ENCODE data around the gene NDUFS1. TPM values are rescaled to one million over a fixed set of nuclear protein-coding genes. Genes with fewer than 3 reads are reported as not detected.
"Not testable (repeated sequence)": the region's sequence is repeated elsewhere in the genome, so short reads cannot be mapped to it uniquely, and the experiment has no call there.

The NDUFS1 gene
- total RNA-seq: 10 to 100 TPM; 56.6 to 66.1 TPM

DNA sequence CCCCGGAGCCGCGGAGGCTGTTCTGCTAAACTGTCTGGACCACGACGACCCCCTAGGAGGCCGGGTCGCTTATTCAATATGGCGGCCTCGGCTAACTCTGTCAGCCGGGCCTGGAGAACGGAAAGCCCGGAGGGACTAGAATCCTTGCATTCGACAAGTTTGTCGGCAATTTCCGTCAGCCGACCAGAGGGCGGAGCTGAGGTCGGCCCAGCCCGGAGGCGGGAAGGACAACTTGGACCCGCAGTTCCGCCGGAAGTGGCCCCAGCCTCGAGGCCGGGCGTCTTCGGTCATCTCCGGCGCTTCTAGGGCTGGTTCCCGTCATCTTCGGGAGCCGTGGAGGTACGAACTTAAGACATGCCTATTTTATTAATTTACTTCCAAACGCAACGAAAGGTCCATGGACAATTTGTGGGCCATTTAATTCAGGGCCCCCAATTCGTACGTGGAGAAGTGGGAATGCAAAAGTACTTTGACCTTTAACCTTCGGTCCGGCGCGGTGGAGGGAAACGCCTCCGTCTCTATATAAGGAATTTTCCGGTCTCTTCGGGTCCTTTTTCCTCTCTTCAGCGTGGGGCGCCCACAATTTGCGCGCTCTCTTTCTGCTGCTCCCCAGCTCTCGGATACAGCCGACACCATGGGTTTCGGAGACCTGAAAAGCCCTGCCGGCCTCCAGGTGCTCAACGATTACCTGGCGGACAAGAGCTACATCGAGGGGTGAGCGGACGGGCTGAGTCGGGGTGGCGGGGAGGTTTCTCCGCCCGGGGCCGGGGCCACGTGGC, at the start of gene NDUFS1, which contains the start of gene EEF1B2:
TSS of gene NDUFS1 (minus strand) at position 99 of the 779 bp plus-strand sequence. CDS start 5,766 bp downstream, outside the sequence.
TSS of gene EEF1B2 (plus strand) at position 550 of the 779 bp plus-strand sequence. CDS start at position 635, 85 bp downstream.
- peak within 1 kb of the TSS; percentile 94 for H3K27ac Mint-ChIP-seq

GRCh38 chr2:206208900-206209299, 49.7 kb upstream of the NDUFS1 start:
- no peak overlapping the region for H3K27ac Mint-ChIP-seq
- ATAC-seq (ENCODE audit: low read depth) (no peak), DNase-seq (no peak)
- no peaks in the 10 kb centered on the region for H3K36me3 Mint-ChIP-seq
- H3K4me1 Mint-ChIP-seq: no peaks in the 10 kb centered on the region
- H3K4me3 Mint-ChIP-seq: no peak overlapping the region
- peaks cover 6% of the 10 kb centered on the region for H3K27me3 Mint-ChIP-seq
- no peaks in the 10 kb centered on the region for H3K9me3 Mint-ChIP-seq
- POLR2A ChIA-PET: no interaction called here

More for the DNA sequence above, at the start of gene NDUFS1, which contains the start of gene EEF1B2:
- Mint-ChIP-seq H3K4me3 (peak within 1 kb of the TSS; percentile 95), H3K4me1 (peaks cover 38% of the 10 kb centered on the region), H3K27me3 (no peaks in the 10 kb centered on the region), H3K9me3 (no peaks in the 10 kb centered on the region), H3K36me3 (peaks cover 16% of the 10 kb centered on the region)
- ATAC-seq (ENCODE audit: low read depth) (peak; percentile 87), DNase-seq (peak; percentile 96)
- POLR2A ChIA-PET: interaction anchor here (0.7 to 1.9 kb wide), 4 partner anchors 74 to 606 kb away, joined by 3 to 13 read pairs (median 6); partner anchors contain the start of genes FASTKD2, INO80D and MDH1B

DNA sequence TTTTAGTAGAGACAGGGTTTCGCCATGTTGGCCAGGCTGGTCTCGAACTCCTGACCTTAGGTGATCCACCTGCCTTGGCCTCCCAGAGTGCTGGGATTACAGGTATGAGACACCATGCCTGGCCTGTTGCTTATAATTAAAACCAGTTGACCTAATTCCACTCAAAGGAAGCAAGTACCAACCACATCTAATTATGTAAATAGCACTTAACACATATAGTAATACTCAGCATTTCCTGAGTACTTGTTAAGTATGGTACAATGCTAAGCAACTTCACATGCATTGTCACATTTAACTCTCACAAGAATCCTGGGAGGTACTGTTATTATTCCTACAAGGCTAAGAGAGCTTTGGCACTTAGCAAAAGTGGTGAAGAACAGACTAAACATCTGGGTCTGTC, 48.1 kb upstream of the NDUFS1 start:
- ATAC-seq (ENCODE audit: low read depth); H3K36me3 Mint-ChIP-seq; POLR2A ChIA-PET: not testable (repeated sequence)

DNA sequence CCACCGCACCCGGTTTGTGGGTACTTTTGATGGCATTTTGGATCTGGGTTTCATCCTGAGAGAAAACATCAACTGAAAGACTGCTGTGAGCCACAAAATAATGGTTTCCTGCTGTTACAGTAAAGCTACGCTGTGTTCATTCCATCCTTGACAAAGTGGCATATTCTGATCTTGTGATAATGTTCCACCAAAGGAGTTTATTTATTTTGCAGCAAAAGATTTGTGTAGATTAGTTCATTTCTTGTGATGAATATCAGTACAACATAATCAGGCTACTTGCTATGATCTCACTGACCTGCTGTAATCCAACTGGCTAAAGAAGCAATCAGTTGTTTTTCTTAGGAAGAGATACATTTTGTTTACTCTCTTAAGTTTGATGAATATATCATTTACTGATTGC, 45.5 kb upstream of the NDUFS1 start:
- peaks cover 4% of the 10 kb centered on the region for H3K27me3 Mint-ChIP-seq
- POLR2A ChIA-PET: no interaction called here
- H3K4me1 Mint-ChIP-seq: no peaks in the 10 kb centered on the region
- ATAC-seq (ENCODE audit: low read depth) (no peak), DNase-seq (no peak)
- no peak overlapping the region for H3K4me3 Mint-ChIP-seq
- no peaks in the 10 kb centered on the region for H3K9me3 Mint-ChIP-seq
- no peaks in the 10 kb centered on the region for H3K36me3 Mint-ChIP-seq
- no peak overlapping the region for H3K27ac Mint-ChIP-seq

More for the DNA sequence above, 48.1 kb upstream of the NDUFS1 start:
- H3K27me3 Mint-ChIP-seq, H3K27ac Mint-ChIP-seq, H3K9me3 Mint-ChIP-seq, DNase-seq, H3K4me3 Mint-ChIP-seq, H3K4me1 Mint-ChIP-seq: not testable (repeated sequence)

DNA sequence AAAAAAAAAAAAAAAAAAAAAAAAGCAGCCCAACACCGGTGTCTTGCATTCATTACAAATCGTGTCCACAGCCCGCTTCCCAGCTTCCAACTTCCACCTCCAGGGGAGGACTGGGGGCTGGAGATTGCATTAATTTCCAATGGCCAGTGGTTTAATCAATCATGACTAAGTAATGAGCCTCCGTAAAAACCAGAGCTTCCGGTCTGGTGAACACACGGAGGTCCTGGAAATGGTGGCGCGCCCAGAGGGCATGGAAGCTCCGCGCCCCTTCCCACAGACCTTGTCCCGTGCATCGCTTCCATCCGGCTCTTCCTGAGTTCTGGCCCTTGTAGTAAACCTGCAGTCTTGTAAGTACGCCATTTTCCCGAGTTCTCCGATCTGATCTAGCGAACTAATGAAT, 44.1 kb upstream of the NDUFS1 start:
- DNase-seq (no peak), ATAC-seq (ENCODE audit: low read depth) (no peak)
- H3K27me3 Mint-ChIP-seq: peaks cover 11% of the 10 kb centered on the region
- H3K4me3 Mint-ChIP-seq: no peak overlapping the region
- no peaks in the 10 kb centered on the region for H3K36me3 Mint-ChIP-seq
- no peaks in the 10 kb centered on the region for H3K9me3 Mint-ChIP-seq
- H3K4me1 Mint-ChIP-seq: no peaks in the 10 kb centered on the region
- H3K27ac Mint-ChIP-seq: no peak overlapping the region
- POLR2A ChIA-PET: interaction anchor here (0.6 kb wide), 1 partner anchor 145 kb away, joined by 3 read pairs; no protein-coding TSS in a partner anchor

DNA sequence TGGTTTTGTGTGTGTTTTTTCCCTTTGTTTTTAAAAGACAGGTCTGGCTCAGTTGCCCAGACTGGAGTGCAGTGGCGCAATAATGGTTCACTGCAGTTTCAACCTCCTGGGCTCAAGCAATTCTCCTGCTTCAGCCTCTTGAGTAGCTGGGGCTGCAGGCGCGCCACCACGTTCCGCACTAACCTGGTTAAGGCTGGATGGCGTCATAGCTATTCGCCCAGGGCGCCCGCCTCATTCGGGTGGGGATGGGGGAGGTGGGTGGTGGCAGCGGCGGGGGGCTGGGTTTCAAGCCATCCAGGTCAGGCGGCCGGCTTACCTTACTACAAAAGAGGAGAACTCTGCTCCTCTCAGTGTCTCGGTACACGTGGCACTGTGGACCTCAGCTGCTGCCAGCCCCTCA, 43.2 kb upstream of the NDUFS1 start:
- H3K4me3 Mint-ChIP-seq: no peak overlapping the region
- no peak for DNase-seq
- POLR2A ChIA-PET: no interaction called here
- H3K27me3 Mint-ChIP-seq: peaks cover 13% of the 10 kb centered on the region
- H3K9me3 Mint-ChIP-seq: no peaks in the 10 kb centered on the region
- no peaks in the 10 kb centered on the region for H3K4me1 Mint-ChIP-seq
- H3K27ac Mint-ChIP-seq: no peak overlapping the region
- no peak for ATAC-seq (ENCODE audit: low read depth)
- no peaks in the 10 kb centered on the region for H3K36me3 Mint-ChIP-seq

- DNase-seq (no peak), ATAC-seq (ENCODE audit: low read depth) (no peak)
- H3K4me1 Mint-ChIP-seq: no peaks in the 10 kb centered on the region
- H3K27me3 Mint-ChIP-seq: peaks cover 13% of the 10 kb centered on the region
- POLR2A ChIA-PET: no interaction called here
- no peak overlapping the region for H3K27ac Mint-ChIP-seq
- no peaks in the 10 kb centered on the region for H3K9me3 Mint-ChIP-seq
- no peaks in the 10 kb centered on the region for H3K36me3 Mint-ChIP-seq
- no peak overlapping the region for H3K4me3 Mint-ChIP-seq
Measured at GRCh38 chr2:206201075-206201848, 42.0 kb upstream of the NDUFS1 start.

GRCh38 chr2:206198677-206199076, 39.4 kb upstream of the NDUFS1 start:
- H3K27ac Mint-ChIP-seq: no peak overlapping the region
- H3K4me1 Mint-ChIP-seq: no peaks in the 10 kb centered on the region
- no peak overlapping the region for H3K4me3 Mint-ChIP-seq
- no peaks in the 10 kb centered on the region for H3K9me3 Mint-ChIP-seq
- peaks cover 13% of the 10 kb centered on the region for H3K27me3 Mint-ChIP-seq
- ATAC-seq (ENCODE audit: low read depth) (no peak), DNase-seq (no peak)
- POLR2A ChIA-PET: no interaction called here
- H3K36me3 Mint-ChIP-seq: no peaks in the 10 kb centered on the region

- Mint-ChIP-seq H3K4me1 (no peaks in the 10 kb centered on the region), H3K36me3 (no peaks in the 10 kb centered on the region), H3K27ac (no peak overlapping the region), H3K9me3 (no peaks in the 10 kb centered on the region), H3K27me3 (peaks cover 13% of the 10 kb centered on the region), H3K4me3 (no peak overlapping the region)
- POLR2A ChIA-PET: no interaction called here
- ATAC-seq (ENCODE audit: low read depth) (no peak), DNase-seq (no peak)
Measured at GRCh38 chr2:206193671-206194357, 34.6 kb upstream of the NDUFS1 start.

DNA sequence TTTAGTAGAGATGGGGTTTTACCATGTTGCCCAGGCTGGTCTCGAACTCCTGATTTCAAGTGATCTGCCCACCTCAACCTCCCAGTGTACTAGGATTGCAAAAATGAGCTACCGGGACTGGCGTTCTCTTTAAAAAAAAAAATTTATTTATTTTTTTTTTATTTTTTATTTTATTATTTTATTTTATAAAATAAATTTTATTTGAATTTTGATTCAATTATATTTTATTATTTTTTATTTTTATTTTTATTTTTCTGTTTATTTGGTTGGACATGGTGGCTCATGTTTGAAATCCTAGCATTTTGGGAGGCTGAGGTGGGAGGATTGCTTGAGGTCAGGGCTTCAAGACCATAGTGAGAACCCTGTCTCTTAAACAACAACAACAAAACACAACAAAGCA, 32.9 kb upstream of the NDUFS1 start:
- POLR2A ChIA-PET: no interaction called here
- no peak overlapping the region for H3K27ac Mint-ChIP-seq
- H3K9me3 Mint-ChIP-seq: no peaks in the 10 kb centered on the region
- H3K36me3 Mint-ChIP-seq: no peaks in the 10 kb centered on the region
- H3K27me3 Mint-ChIP-seq: peaks cover 10% of the 10 kb centered on the region
- ATAC-seq (ENCODE audit: low read depth): no peak
- DNase-seq: no peak
- no peaks in the 10 kb centered on the region for H3K4me1 Mint-ChIP-seq
- no peak overlapping the region for H3K4me3 Mint-ChIP-seq

- Mint-ChIP-seq H3K4me3 (no peak overlapping the region), H3K27ac (no peak overlapping the region), H3K9me3 (no peaks in the 10 kb centered on the region), H3K4me1 (no peaks in the 10 kb centered on the region), H3K27me3 (peaks cover 10% of the 10 kb centered on the region), H3K36me3 (no peaks in the 10 kb centered on the region)
- ATAC-seq (ENCODE audit: low read depth) (no peak), DNase-seq (no peak)
- POLR2A ChIA-PET: no interaction called here
Measured at GRCh38 chr2:206190689-206191088, 31.4 kb upstream of the NDUFS1 start.

DNA sequence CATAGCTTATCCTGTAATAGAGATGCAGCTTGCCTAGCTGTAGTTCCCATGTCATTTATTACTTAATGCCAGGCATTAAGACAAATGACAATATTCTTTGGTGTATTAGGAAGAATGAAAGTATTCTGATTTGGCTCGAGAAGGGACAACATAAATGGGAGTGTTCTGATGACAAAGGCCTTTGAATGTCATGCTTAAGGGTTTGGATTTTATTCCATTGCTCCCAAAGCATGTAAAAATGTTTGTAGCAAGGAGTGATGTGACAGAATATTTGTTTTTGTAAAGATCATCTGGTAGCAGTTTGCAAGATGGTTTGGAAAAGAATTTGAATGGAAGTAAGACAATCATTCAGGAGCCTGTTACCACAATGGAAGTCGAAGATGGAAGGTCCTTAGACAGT, 30.9 kb upstream of the NDUFS1 start:
- POLR2A ChIA-PET: no interaction called here
- Mint-ChIP-seq H3K4me1 (no peaks in the 10 kb centered on the region), H3K27me3 (peaks cover 10% of the 10 kb centered on the region), H3K36me3 (no peaks in the 10 kb centered on the region), H3K27ac (no peak overlapping the region), H3K4me3 (no peak overlapping the region), H3K9me3 (no peaks in the 10 kb centered on the region)
- ATAC-seq (ENCODE audit: low read depth) (no peak), DNase-seq (no peak)

GRCh38 chr2:206189691-206190090, 30.4 kb upstream of the NDUFS1 start:
- no peak overlapping the region for H3K27ac Mint-ChIP-seq
- H3K27me3 Mint-ChIP-seq: peaks cover 10% of the 10 kb centered on the region
- H3K4me3 Mint-ChIP-seq: no peak overlapping the region

More at GRCh38 chr2:206189691-206190090, 30.4 kb upstream of the NDUFS1 start:
- no peaks in the 10 kb centered on the region for H3K4me1 Mint-ChIP-seq
- ATAC-seq (ENCODE audit: low read depth) (no peak), DNase-seq (no peak)
- no peaks in the 10 kb centered on the region for H3K9me3 Mint-ChIP-seq
- no peaks in the 10 kb centered on the region for H3K36me3 Mint-ChIP-seq
- POLR2A ChIA-PET: no interaction called here

Measured in activated naive CD8-positive, alpha-beta T cell treated with anti-CD3 and anti-CD28 coated beads, Interleukin-2, amount 10 ng/mL, durations not matched to agents 7 days and 5 days (primary cell).